Activated CD4-positive, alpha-beta T cell treated with anti-CD3 and anti-CD28 coated beads, Interleukin-10, Interleukin-2, amounts not matched to agents 100 ng/mL and 50 ng/mL, durations not matched to agents 16 hours and 8 hours (primary cell): Measurements from ENCODE around the gene FBXL19.

Experiments
- DNase-seq: peaks from one replicate; pipeline ENCODE4 v3.0.0-alpha.2; 2020

Gene FBXL19

DNA sequence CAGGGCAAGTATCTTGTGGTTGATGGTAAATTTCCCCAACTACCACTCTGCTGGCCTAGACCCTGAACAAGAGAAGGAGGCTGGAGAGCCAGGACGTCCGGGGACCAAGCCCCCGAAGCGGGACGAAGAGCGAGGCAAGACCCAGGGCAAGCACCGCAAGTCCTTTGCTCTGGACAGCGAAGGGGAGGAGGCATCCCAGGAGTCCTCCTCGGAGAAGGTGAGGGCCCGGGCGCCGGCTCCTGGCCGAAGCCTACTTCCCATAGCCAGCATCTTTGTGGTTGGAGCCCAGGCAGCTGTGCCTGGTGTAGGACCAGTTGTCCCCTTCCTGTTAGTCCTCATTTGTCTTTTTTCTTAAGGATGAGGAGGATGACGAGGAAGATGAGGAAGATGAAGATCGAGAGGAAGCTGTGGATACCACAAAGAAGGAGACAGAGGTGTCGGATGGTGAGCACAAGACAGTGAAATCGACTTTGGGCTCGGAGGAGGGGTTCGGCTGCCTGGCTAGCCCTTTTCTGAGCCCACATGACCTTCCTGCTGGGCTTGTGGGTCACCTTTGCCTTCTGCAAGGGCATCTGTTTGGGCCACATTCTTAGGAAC is 46.0 kb downstream of the FBXL19 start:
- no peak for DNase-seq

DNA sequence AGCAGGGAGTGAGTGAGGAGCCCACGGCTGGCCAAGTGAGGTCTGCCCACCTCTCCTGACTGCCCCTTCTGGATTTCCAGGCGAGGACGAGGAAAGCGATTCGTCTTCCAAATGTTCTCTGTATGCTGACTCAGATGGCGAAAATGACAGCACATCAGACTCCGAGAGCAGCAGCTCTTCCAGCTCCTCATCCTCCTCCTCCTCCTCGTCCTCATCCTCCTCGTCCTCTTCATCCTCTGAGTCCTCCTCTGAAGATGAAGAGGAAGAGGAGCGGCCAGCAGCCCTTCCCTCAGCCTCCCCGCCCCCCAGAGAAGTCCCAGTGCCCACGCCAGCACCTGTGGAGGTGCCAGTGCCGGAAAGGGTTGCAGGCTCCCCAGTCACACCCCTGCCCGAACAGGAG is 47.9 kb downstream of the FBXL19 start:
- no peak for DNase-seq

DNA sequence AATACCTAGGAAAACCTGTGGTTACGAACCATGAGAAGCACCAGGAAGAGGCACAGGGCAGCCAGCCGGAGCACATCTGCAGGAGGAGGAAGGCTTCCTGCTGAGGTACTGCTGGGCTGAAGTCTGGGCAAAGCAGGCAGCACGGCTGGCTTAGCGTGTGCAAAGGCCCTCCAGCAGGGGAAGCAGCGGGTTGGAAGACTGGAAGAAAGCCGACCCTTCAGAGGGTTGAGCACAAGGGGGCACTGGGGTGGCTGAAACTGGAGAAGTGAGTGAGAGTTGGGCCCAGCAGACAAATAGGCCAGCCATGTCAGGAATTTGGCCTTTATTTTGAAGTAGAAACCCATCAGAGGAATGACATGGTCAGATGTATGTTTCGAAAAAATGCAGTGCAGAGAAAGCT is 49.5 kb downstream of the FBXL19 start:
- no peak for DNase-seq

GRCh38 chr16:30974348-30974747 is 51.0 kb downstream of the FBXL19 start:
- DNase-seq = no peak

DNA sequence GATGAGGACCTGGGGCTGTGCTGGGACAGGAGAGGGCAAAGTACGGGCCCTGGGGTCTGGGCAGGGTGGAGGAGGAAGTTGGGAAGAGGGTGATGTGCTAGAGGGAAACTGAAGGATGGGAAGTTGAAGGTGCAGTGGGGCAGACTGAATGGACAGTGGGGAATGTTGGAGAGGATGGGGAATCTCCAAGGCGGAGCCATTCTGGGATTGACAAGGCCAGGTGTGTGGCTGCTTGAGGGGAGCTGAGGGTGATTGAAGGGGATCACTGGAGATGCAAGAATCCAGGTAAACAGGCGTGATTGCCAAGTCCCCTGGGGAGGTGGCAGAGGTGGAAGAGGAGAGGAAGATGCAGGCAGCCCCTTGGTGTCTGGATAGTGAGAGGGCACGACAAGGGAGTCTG is 53.1 kb downstream of the FBXL19 start:
- no peak for DNase-seq

GRCh38 chr16:30977502-30977901 is 54.1 kb downstream of the FBXL19 start:
- peak; percentile 31 for DNase-seq

DNA sequence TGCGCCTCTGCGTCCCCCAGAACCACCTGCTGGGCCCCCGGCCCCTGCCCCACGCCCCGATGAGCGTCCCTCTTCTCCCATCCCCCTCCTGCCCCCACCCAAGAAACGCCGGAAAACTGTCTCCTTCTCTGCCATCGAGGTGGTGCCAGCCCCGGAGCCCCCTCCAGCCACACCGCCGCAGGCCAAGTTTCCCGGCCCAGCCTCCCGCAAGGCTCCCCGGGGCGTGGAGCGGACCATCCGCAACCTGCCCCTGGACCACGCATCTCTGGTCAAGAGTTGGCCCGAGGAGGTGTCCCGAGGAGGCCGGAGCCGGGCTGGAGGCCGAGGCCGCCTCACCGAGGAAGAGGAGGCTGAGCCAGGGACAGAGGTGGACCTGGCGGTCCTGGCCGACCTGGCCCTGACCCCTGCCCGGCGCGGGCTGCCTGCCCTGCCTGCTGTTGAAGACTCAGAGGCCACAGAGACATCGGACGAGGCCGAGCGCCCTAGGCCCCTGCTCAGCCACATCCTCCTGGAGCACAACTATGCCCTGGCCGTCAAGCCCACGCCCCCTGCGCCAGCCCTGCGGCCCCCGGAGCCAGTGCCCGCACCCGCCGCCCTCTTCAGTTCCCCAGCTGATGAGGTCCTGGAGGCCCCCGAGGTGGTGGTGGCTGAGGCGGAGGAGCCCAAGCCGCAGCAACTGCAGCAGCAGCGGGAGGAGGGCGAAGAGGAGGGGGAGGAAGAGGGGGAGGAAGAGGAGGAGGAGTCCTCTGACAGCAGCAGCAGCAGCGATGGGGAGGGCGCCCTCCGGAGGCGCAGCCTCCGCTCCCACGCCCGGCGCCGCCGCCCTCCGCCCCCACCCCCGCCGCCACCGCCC is 56.0 kb downstream of the FBXL19 start:
- DNase-seq = no peak

GRCh38 chr16:30980023-30980371 is 56.6 kb downstream of the FBXL19 start:
- DNase-seq = no peak

DNA sequence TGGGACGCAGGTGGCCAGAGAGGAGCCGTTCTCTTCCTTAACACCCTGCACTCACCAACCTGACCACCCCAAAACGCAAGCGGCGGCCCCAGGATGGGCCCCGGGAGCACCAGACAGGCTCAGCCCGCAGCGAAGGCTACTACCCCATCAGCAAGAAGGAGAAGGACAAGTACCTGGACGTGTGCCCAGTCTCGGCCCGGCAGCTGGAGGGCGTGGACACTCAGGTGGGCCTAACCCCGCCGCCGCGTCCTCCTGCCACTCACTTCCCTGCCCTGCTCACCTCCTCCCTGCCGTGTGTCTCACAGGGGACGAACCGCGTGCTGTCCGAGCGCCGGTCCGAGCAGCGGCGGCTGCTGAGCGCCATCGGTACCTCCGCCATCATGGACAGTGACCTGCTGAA is 57.1 kb downstream of the FBXL19 start:
- no peak for DNase-seq

DNA sequence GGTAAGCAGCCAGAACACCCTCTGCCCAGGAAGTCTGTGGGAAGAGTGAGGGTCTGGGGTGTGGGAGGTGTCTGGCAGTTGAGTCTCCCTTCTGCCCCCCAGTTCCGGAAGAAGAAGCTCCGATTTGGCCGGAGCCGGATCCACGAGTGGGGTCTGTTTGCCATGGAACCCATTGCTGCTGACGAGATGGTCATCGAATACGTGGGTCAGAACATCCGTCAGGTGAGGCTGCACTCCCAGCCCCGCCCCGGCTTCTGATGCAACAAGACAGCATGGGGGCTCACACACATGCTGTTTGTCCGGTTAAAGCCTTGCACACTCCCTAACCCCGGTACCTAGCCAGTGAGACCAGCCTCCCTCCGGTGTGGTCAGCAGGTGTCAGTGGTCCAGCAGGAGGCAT is 57.6 kb downstream of the FBXL19 start:
- DNase-seq = no peak

DNA sequence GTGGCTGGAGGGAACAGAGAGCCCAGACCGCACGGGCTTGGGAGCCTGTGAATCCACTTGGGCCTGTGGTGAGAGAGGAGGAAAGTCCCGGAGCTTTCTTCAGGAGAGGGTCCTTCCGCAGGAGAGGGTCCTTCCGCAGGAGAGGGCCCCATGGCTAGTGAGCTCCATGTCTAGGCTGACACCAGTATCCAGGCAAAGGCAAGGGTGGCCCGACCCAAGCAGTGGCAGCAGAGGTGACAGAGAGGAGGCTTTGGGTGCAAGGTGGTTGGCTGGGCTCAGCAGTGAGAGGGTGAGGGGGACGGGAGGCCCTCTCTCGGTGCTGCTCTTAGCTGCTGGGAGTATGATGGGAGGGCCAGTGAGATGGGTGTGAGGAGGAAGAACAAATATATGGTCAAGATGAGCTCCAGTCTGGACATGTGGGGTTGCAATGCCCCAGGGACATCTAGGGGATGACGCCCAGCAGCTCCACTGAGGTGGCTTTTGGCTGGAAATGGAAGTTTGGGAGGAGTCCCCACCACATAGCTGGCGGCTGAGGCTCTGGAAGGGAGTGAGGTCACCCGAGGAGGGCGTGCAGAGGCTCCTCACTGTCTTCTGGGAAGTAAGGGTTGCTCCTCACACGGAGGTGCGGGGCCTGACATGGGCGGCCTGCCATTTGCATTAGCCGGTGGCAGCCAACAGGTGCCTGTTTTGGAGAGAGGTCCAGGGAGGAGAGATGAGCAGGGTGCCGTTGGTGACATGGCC is 59.3 kb downstream of the FBXL19 start:
- no peak for DNase-seq

DNA sequence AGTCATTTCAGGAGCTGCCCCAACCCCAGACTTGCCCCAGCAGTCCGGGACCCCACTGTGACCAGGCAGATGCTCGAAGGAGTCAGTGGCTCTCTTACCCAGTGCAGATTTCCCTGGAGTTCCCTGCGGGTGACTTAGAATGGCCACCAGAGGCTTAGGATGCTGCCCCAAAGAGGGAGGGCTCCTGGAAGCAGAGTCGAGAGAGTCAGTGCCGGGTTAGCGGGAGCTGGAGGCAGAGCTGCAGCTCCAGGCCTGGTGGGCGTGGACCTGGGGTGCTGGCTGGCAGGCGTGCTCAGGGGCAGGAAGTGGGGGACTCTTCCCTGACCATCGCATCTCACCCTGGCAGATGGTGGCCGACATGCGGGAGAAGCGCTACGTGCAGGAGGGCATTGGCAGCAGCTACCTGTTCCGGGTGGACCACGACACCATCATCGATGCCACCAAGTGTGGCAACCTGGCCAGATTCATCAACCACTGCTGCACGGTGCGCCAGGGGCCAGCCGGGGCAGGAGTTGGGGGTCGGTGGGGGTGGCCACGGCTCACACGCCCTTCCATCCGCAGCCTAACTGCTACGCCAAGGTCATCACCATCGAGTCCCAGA is 60.0 kb downstream of the FBXL19 start:
- DNase-seq = no peak

- no peak for DNase-seq
These were observed 60.7 kb downstream of the FBXL19 start for GRCh38 chr16:30983898-30984610.

GRCh38 chr16:30984669-30985400 is 61.5 kb downstream of the FBXL19 start, which contains the start of gene HSD3B7:
HSD3B7 (plus strand) TSS chr16:30985207; CDS start chr16:30985659, 452 bp downstream.
- peak; percentile 87 for DNase-seq

DNA sequence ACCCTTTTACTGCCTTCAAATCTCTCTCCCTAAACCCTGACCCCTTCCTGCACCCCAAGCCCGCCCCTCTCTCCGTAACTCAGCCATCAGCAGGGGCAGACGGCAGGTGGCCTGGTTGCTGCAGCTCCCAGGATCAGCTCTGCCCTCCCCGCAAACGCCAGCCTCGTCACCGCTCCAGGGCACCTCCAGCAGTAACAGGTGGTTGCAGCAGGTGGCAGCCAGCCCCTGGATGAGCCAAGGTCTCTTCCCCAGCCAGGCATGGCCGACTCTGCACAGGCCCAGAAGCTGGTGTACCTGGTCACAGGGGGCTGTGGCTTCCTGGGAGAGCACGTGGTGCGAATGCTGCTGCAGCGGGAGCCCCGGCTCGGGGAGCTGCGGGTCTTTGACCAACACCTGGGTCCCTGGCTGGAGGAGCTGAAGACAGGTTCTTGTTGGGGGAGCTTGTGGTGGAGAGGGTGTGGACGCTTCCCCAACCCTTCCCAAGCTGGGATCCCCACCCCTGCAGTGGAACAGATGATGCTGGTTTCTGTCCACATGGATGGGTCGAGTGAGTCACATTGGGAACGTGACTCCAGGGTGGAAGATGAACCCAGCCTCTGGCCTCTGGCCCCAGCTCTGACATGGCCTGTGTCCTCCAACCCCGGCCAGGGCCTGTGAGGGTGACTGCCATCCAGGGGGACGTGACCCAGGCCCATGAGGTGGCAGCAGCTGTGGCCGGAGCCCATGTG is 62.2 kb downstream of the FBXL19 start:
- DNase-seq = no peak

DNA sequence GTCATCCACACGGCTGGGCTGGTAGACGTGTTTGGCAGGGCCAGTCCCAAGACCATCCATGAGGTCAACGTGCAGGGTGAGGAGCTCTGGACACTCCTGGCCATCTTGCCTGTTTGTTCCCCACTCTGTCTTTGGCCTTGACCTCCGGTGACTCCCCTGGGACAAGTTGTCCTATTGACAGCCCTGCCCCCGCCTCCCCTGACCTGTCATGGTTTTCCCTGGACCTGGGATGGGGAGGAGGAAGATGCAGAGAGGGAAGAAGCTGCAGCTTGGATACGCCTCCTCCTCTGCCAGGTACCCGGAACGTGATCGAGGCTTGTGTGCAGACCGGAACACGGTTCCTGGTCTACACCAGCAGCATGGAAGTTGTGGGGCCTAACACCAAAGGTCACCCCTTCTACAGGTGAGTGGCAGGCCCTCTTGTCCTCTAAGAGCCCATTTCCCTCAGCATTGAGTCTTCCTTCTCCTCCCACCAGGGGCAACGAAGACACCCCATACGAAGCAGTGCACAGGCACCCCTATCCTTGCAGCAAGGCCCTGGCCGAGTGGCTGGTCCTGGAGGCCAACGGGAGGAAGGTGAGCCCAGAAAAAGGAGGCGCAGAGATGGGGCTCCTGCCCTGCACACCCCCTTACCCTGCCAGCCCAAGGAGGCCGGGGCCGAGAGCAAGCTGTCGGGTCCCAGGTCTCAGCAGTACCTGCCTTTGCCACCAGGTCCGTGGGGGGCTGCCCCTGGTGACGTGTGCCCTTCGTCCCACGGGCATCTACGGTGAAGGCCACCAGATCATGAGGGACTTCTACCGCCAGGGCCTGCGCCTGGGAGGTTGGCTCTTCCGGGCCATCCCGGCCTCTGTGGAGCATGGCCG is 63.0 kb downstream of the FBXL19 start:
- no peak for DNase-seq

GRCh38 chr16:30987581-30988190 is 64.3 kb downstream of the FBXL19 start:
- DNase-seq = no peak

GRCh38 chr16:30989469-30990047 is 66.2 kb downstream of the FBXL19 start:
- no peak for DNase-seq

DNA sequence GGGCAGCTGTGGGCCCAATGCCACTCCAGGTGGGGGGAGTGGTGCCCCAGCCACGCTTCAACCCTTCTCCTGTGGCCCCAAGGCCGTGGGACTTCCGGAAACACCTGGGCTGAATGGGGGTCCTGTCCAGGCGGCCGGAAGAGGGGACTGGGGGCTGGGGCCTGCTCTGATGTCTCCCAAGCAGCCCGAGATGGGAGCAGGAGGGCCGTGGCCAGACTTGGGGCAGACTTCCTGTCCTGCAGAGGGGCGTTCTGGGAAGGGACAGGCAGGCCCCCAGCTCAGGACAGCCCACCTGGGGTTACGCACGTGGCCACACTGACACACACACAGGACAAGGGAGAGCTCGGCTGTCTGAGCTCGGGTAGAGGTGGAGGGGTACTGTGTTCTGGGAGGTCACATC is 66.7 kb downstream of the FBXL19 start:
- no peak for DNase-seq

DNA sequence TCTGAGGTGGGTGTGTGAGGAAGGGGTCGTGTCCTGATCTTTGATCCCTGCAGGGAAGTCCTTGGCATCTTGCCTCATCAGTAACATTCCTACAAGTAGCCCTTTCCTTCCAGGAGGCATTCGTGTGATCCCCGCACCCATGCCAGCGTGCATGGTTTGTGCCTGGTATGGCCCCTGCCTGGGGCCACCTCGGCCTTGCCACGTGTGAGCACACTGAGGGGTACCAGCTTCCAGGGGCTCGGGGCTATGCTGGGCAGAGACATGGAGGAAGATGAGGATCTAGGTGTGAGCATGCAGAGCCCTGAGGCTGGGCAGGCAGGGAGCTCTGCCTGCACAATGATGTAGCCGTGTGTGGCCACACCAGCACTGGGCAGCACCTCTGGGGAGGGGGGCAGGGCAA is 67.7 kb downstream of the FBXL19 start:
- no peak for DNase-seq
